ENCODE measurements around the gene PITHD1. TPM values are rescaled to one million over a fixed set of nuclear protein-coding genes. Genes with fewer than 3 reads are reported as not detected.
"Not testable (repeated sequence)": the region's sequence is repeated elsewhere in the genome, so short reads cannot be mapped to it uniquely, and the experiment has no call there.

PITHD1 gene
- total RNA-seq, 2 donors from 2014 or later: 30.3 to 39.6 TPM

DNA sequence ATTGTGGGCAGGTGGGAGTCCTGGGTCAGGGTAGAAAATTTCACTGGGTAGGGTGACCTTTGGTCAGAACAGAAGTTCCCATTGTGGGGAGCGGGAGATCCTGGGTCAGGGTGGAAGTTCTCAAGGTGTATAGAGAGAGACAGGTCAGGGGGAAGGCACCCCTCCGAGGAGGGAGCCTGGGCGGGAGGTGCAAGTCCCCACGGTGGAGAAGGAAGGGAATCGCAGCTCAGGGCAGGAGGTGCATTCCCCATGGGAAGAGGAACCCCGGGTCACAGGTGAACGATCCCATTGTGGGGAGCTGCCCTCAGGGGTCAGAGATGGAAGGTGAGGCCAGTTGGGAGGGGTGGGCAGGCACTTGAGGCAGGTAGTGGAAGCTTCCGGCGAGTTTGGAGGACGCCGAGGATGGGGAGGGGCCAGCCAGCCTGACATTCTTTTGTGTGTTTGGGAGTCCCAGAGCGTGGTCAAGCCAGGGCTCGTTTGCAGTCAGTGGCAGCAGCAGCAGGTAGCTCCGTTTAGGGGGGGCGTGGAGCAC is 13.4 kb downstream of the PITHD1 start:
- Histone ChIP-seq H3K4me3 (peak overlapping the region; percentile 77 to 83), H3K36me3 (peaks cover 51% of the 10 kb centered on the region), H3K27me3 (no peaks in the 10 kb centered on the region), H3K4me1 (peaks cover 4 to 38% of the 10 kb centered on the region in 2 donors), H3K27ac (peak overlapping the region; percentile 82 to 84), H3K9me3 (no peaks in the 10 kb centered on the region)
- DNase-seq (ENCODE audit: low spot score): no peak
- TF ChIP-seq, protein P1, sequence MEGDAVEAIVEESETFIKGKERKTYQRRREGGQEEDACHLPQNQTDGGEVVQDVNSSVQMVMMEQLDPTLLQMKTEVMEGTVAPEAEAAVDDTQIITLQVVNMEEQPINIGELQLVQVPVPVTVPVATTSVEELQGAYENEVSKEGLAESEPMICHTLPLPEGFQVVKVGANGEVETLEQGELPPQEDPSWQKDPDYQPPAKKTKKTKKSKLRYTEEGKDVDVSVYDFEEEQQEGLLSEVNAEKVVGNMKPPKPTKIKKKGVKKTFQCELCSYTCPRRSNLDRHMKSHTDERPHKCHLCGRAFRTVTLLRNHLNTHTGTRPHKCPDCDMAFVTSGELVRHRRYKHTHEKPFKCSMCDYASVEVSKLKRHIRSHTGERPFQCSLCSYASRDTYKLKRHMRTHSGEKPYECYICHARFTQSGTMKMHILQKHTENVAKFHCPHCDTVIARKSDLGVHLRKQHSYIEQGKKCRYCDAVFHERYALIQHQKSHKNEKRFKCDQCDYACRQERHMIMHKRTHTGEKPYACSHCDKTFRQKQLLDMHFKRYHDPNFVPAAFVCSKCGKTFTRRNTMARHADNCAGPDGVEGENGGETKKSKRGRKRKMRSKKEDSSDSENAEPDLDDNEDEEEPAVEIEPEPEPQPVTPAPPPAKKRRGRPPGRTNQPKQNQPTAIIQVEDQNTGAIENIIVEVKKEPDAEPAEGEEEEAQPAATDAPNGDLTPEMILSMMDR (IDR thresholded peaks at IDR 0.05): no peak

DNA sequence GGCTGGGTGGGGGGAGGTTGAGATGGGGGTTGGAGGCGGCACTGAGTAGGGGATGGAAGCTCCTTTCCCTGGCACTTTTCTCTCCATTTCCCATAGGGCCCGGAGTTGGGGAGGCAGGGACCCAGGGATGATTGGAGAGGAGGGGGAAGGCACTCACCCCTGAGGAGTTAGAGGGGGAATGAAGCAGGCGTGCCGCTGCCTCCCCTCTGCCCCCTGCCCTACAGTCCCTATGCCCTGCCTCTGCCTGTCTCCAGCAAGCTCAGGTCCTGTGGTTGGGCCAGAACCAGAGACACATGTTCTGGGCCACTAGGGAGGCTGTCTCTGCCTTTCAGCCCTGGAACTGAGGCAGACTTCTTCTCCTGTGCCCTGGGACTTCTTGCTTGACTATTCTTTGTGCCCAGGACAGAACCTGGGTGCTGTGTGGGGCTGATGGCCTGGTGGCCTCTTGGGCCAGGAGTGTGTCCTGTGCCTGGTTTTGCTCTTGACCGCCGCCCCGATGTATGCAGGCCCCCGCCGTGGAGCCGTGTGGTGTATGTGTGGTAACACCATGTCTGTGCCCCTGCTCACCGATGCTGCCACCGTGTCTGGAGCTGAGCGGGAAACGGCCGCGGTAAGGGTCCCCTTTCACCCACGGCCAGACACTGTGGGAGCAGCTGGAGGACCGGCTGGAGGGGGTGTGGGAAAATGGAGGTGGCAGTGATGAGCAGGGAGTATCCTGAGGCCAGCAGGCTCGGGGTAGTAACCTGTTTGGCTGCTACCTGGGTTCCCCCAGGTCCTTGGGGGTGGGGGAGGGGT is 14.1 kb downstream of the PITHD1 start:
- peaks cover 4 to 38% of the 10 kb centered on the region in 2 donors for H3K4me1 ChIP-seq
- peaks cover 44% of the 10 kb centered on the region for H3K36me3 ChIP-seq
- H3K27me3 ChIP-seq: no peaks in the 10 kb centered on the region
- H3K4me3 ChIP-seq: peak overlapping the region; percentile 77 to 83
- TF ChIP-seq, protein P1 (IDR thresholded peaks at IDR 0.05): no peak
- no peaks in the 10 kb centered on the region for H3K9me3 ChIP-seq
- H3K27ac ChIP-seq: peak overlapping the region in 1 of 2 donors; percentile 82
- DNase-seq (ENCODE audit: low spot score): no peak

DNA sequence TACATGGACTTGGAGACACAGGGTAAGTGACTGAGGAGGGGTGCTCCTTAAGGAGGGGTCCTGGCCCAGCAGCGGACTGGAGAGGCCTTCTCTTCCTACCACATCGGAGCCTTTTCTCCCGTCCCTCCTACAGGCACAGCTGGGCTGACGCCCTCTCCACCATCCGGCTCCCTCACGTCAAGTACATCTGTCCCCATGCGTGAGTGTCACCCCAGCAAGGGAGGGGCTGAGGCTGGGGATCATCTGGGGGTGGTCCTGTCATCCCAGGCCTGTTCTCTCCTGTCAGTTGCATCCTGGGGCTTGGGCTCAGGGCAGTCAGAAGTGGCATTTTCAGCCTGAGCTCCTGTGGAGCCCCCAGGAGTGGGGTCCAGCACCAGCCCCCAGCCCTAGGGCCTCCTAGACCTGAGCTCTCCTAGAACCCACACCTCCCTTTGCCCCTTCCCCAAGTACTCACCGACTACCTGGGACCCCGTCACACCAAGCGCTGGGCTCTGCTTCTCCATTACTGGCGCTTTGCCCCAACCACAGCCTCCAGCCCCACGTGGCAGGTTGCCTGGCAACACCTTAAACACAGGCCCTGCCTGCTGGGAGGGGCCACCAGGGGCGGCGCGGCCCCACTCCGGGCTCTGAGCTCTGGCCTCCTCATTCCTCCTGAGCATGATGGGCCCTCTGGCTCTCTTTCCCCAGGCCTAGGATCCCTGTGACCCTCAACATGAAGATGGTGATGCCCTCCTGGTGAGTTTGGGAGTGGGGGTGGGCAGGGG is 15.0 kb downstream of the PITHD1 start:
- Histone ChIP-seq H3K4me1 (peaks cover 4 to 38% of the 10 kb centered on the region in 2 donors), H3K4me3 (no peak overlapping the region), H3K27me3 (no peaks in the 10 kb centered on the region), H3K36me3 (peaks cover 36% of the 10 kb centered on the region), H3K9me3 (no peaks in the 10 kb centered on the region), H3K27ac (peak overlapping the region in 1 of 2 donors; percentile 1)
- DNase-seq (ENCODE audit: low spot score): no peak
- TF ChIP-seq, protein P1 (IDR thresholded peaks at IDR 0.05): no peak

DNA sequence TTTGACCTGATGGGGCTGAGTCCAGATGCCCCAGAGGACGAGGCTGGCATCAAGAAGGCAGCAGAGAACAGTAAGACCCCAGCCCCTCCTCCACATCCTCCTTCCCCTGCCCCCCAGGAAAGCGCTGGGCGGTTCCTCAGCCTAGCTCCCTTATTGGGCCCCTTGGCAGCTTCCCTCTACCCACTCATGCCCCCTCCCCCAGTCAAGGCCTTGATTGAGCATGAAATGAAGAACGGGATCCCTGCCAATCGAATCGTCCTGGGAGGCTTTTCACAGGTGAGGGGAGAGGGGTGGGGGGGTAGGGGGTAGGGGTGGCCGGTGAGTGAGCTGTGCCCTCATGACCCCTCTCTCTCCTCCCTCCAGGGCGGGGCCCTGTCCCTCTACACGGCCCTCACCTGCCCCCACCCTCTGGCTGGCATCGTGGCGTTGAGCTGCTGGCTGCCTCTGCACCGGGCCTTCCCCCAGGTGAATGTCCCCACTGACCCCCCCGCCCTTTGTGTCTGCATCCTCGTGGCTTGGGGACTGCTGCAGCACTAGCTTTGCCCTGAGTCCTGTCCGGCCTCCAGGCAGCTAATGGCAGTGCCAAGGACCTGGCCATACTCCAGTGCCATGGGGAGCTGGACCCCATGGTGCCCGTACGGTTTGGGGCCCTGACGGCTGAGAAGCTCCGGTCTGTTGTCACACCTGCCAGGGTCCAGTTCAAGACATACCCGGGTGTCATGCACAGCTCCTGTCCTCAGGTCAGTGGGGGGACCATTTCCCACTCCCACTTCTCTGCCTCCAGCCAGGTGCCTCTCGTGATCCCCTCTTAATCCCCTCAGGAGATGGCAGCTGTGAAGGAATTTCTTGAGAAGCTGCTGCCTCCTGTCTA is 15.9 kb downstream of the PITHD1 start:
- TF ChIP-seq, protein P1 (IDR thresholded peaks at IDR 0.05): no peak
- peaks cover 35% of the 10 kb centered on the region for H3K36me3 ChIP-seq
- H3K4me1 ChIP-seq: peaks cover 4 to 42% of the 10 kb centered on the region in 2 donors
- peak overlapping the region in 1 of 2 donors; percentile 1 for H3K27ac ChIP-seq
- H3K9me3 ChIP-seq: no peaks in the 10 kb centered on the region
- no peak for DNase-seq (ENCODE audit: low spot score)
- H3K27me3 ChIP-seq: no peaks in the 10 kb centered on the region
- H3K4me3 ChIP-seq: no peak overlapping the region

DNA sequence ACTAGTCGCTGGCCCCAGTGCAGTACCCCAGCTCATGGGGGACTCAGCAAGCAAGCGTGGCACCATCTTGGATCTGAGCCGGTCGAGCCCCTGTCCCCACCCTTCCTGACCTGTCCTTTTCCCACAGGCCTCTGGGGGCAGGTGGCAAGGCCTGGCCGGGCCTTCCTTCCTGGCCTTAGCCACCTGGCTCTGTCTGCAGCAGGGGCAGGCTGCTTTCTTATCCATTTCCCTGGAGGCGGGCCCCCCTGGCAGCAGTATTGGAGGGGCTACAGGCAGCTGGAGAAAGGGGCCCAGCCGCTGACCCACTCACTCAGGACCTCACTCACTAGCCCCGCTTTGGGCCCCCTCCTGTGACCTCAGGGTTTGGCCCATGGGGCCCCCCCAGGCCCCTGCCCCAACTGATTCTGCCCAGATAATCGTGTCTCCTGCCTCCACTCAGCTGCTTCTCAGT is 16.5 kb downstream of the PITHD1 start:
- H3K27me3 ChIP-seq; H3K9me3 ChIP-seq; H3K4me3 ChIP-seq; DNase-seq (ENCODE audit: low spot score); H3K27ac ChIP-seq: not testable (repeated sequence)
- peaks cover 4 to 49% of the 10 kb centered on the region in 2 donors for H3K4me1 ChIP-seq
- H3K36me3 ChIP-seq: peaks cover 35% of the 10 kb centered on the region
